ENCODE data around the gene LRRC75A.
"Not testable (repeated sequence)": the region's sequence is repeated elsewhere in the genome, so short reads cannot be mapped to it uniquely, and the experiment has no call there.

DNA sequence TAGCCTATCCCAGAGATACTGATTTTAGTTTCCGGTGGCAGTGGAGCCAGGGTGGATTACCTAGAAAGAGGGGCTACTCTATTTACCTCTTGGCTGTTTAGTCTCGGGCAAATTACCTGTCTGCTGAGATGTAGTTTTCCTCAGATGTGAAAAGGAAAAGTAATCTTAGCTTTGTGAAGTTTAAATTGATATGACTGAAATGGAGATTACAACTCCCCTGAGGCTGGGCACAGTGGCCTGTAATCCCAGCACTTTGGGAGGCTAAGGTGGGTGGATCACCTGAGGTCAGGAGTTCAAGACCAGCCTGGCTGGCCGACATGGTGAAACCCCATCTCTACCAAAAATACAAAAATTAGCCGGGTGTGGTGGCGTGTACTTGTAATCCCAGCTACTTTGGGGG lies 51.6 kb downstream of the LRRC75A start:
- not testable (repeated sequence) for TF ChIP-seq CTCF (IDR thresholded peaks at IDR 0.05; ENCODE audit: low read depth, low read length); EZH2phosphoT487 (IDR thresholded peaks at IDR 0.05; ENCODE audit: low read depth)

Measured in OCI-LY3 (cell line).